GM21723 (cell line): ENCODE results near the gene CLASP1.

Experiments
- ATAC-seq: cut with Tn5 transposase; IDR thresholded peaks from one replicate; pipeline ENCODE4 v1.9.1; 2021; ENCODE audit warnings: mild to moderate bottlenecking, moderate library complexity; ENCODE audit not compliant: unreplicated experiment

The CLASP1 gene

GRCh38 chr2:121550669-121551068 is 98.6 kb downstream of the CLASP1 start:
- ATAC-seq, result no peak

DNA sequence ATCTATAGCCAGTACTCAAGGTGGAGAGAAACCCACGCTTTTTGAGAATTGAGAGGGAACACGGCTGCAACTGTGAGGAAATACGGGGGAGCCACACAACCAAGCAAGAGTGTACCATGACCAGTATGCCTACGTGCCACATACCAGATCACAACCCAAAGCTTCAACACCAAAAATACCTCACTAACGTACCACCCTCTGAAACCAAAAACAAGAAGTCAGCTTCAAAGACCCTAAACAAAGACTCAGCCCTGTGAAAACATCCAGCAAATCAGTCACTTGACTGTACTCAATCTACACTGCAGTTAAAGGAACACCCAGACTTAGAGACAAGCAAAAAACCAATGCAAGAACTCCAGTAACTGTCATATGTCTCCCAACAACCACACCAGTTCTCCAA is 101.6 kb downstream of the CLASP1 start:
- no peak for ATAC-seq

DNA sequence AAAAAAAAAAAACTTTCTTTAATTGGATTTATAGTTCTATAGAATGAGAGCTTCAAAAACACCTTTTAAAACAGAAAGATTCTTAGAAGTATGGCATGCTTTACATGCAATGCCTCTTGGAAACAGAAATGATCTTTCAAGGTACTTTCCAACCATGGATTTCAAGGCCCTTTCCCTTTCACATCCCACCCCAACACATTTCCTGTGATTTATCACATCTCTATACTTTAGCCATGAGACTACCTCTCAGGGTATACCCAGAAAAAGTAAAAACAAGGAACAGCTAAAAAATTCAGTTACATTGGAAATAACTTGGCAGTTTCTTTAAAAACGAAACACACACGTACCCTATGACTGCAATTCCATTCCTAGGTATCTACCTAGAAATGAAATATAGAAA is 103.3 kb downstream of the CLASP1 start:
- no peak for ATAC-seq

DNA sequence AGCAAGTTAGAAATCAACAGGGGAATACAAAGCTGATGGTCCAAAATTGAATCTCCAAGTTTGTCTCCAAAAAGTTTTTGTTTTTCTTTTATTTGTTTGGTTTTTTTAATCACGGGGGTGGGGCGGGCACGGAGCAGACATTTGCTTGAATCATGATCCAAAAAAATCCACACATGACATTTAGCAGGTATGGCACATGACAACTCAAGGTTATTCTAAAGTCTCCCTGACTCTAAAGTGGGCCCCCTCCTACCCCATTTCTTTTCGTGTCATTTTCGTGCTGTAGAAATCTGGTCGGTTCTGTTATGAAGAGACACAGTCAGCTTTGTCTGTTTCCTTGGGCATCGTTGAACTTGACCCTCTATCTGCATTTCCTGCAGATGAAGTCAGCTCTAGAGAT is 104.0 kb downstream of the CLASP1 start:
- no peak for ATAC-seq

GRCh38 chr2:121541495-121541894 is 107.8 kb downstream of the CLASP1 start:
- no peak for ATAC-seq

DNA sequence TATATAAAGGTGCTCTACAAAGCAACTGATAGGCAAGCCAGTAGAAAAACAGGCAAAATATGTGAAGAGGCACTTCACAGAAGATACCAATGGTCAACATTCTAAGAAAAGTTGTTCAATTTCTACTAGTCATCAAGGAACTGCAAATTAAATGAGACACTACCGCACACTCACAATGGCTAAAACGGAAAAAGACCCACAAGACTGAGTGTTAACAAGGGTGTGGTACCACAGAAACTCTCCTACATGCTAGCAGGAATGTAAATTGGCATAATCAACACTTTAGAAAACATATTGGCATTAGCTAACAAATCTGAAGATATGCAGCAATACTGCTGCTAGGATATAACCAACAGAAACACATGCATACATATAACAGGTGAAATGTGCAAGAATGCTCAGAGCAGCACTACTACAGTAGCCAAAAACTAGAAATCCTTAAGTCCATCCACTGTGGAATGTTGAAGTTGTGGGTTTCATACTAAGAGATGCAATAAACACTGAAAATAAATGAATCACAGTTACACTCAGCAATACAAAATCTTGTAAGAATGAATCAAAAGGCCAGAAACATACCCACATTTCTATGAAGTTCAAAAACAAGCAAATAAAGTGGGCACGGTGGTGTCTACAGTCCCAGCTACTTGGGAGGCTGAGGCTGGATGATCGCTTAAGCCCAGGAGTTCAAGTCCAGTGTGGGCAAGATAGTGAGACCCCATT is 109.4 kb downstream of the CLASP1 start:
- no peak for ATAC-seq

DNA sequence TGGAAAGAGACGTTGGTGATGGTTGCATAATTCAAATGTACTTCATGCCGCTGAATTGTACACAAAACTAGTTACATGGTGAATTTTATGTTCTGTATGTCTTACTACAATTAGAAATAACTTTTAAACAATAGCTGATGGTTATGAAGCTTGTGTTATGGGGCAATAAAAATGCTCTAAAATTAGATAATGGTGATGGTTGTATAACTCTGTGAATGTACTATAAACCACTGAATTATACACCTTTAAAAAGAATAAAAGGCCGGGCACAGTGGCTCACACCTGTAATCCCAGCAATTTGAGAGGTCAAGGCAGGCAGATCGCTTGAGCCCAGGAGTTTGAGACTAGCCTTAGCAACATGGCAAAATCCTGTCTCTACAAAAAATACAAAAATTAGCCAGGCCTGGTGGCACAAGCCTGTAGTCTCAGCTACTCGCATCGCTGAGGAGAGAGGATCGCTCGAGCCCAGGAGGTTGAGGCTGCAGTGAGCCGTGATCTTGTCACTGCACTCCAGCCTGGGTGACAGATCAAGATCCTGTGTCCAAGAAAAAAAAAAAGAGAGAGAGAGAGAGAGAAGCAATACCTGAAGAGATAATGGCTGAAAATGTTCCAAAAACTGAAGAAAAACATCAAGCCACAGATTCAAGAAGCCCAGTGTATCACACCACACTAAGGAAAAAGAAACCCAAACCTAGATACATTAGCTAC is 112.3 kb downstream of the CLASP1 start:
- ATAC-seq, result no peak

GRCh38 chr2:121536347-121536746 is 112.9 kb downstream of the CLASP1 start:
- no peak for ATAC-seq

DNA sequence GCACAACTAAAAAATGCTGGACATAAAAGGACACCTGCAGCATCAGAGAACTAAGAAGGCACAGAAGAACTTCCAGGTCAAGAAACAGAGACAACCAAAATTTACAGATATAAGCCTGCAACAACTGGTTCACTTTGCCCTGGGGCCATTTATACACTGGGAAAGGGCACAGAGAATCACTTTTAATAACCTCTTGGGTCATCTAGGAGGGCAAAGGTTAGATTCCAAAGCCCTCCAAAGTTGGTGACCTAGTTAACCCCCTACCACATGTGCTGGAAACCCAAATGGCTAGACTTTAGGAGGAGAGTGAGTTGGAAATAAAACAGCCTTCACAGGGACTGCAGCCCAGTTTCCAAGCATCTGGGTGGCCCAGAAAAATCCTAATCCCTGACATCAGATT is 115.3 kb downstream of the CLASP1 start:
- no peak for ATAC-seq

GRCh38 chr2:121532894-121533293 is 116.4 kb downstream of the CLASP1 start:
- no peak for ATAC-seq

DNA sequence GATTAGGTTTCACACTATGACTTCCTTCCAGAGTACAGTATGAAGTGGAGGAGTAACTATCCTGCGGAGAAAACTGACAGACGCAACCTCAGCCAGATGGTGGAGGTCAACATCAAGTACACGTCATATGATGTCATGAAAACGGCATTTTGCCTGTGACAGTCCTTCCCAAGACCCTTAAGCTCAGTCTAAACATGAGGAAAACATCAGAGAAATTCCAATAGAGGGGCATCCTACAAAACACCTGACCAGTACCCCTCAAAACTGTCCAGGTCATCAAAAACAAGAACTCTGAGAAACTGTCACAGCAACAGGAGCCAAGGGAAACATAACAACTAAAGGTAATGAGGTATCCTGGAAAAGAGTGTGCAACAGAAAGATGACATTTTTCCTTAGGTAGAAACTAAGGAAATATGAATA is 116.9 kb downstream of the CLASP1 start:
- no peak for ATAC-seq

DNA sequence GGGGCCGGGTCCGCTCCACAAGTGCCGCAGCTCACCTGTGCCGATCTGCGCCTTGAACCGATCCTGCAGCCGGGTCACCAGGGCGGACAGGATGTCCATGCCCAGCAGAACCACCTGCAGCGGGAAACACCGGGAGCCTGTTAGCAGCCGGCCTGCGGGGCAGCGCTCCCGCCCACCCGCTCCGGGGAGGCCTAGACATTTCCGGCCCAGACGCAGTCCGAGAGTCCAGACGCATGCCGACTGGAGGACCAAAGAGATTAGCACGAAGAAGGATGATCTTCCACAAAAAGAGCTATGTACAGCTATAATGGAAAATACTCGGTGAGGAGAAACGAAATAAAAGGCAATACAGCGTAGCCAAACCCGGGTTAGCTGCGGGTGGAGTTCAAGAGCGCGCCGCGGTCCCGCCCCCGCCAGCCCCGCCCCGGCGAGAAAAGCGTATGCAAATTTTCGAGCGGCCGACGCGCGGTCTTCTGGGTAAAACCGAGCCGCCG is 119.0 kb downstream of the CLASP1 start:
- peak; percentile 71 for ATAC-seq

- peak; percentile 11 for ATAC-seq
Observed at GRCh38 chr2:121529439-121530211, 119.6 kb downstream of the CLASP1 start.

- no peak for ATAC-seq
Observed at GRCh38 chr2:121527009-121527682, 122.1 kb downstream of the CLASP1 start.

GRCh38 chr2:121524685-121525425 is 124.4 kb downstream of the CLASP1 start:
- ATAC-seq, result no peak

DNA sequence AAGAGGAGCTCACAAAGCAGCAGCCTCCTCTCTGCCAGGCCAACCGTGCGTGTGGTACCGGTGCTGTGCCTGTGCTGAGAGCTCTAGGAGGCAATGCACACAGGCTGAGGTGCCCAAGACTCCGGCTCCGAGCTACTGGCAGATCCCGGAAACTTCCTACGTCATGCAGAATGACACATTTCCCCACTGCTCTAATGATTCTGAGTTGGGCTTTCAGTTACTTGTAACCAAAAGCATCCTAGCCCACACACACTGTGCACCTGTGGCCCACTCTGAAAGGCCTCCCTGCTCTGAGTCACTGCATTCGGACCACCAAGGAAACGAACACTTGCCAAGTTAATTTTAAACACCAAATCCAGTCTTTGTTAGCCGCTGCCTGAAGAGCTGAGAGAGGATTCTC is 127.9 kb downstream of the CLASP1 start:
- no peak for ATAC-seq

- no peak for ATAC-seq
Observed at GRCh38 chr2:121520641-121520994, 128.6 kb downstream of the CLASP1 start.

GRCh38 chr2:121519732-121520640 is 129.3 kb downstream of the CLASP1 start:
- ATAC-seq, result no peak

DNA sequence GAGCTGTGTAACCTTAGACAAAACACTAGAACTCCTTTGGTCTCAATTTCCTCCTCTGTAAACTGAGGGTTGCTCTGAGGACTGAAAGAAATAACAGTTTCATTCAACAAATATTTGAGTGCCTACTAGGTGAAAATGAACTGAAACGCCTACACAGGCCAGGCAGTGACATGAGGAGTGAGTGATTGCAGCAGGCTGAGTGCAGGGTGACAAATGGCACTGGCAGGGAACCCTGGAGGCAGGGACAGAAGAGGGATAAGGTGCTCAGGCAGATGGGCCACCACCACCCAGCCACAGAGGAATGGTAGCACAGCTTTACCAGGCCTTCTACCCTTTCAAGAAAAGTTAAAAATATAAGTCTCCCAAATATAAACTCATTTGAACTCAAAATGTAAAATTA is 130.1 kb downstream of the CLASP1 start:
- no peak for ATAC-seq
